ENCODE measurements around the gene ENTPD8. TPM values are rescaled to one million over a fixed set of nuclear protein-coding genes. Genes with fewer than 3 reads are reported as not detected.
A peak's percentile ranks its signal among the peaks of the same experiment; 100 is the strongest.

Gene ENTPD8
- total RNA-seq, 1 experiment from 2014 or later = not detected

GRCh38 chr9:137396227-137396626, 44.9 kb downstream of the ENTPD8 start:
- Histone ChIP-seq H3K9me3 (ENCODE audit: low read length) (no peaks in the 10 kb centered on the region), H3K27me3 (ENCODE audit: low read length) (no peaks in the 10 kb centered on the region), H3K9me2 (replicated peaks; ENCODE audit: insufficient read depth, low read length) (no peaks in the 10 kb centered on the region), H3K4me1 (ENCODE audit: low read length) (peaks cover 12% of the 10 kb centered on the region), H3K27ac (ENCODE audit: low read length) (no peak overlapping the region), H3K4me3 (ENCODE audit: low read length) (no peak overlapping the region), H3K9ac (ENCODE audit: low read length) (no peak overlapping the region), H3K36me3 (ENCODE audit: insufficient read depth, low read length) (no peaks in the 10 kb centered on the region), H4K20me1 (ENCODE audit: insufficient read depth, low read depth, low read length) (peaks cover 13% of the 10 kb centered on the region; the same call in 1 of the 2 replicates), H3K4me2 (ENCODE audit: low read depth, low read length, poor library complexity, severe bottlenecking) (no peak overlapping the region), H3K79me2 (ENCODE audit: low read length) (no peaks in the 10 kb centered on the region), H2AFZ (ENCODE audit: low read length) (no peak overlapping the region)
- DNase-seq = no peak

- no peaks in the 10 kb centered on the region for H3K9me3 ChIP-seq (ENCODE audit: low read length)
- no peaks in the 10 kb centered on the region for H3K36me3 ChIP-seq (ENCODE audit: insufficient read depth, low read length)
- H3K27me3 ChIP-seq (ENCODE audit: low read length) = no peaks in the 10 kb centered on the region
- no peak overlapping the region for H2AFZ ChIP-seq (ENCODE audit: low read length)
- H3K79me2 ChIP-seq (ENCODE audit: low read length) = no peaks in the 10 kb centered on the region
- H4K20me1 ChIP-seq (ENCODE audit: insufficient read depth, low read depth, low read length) = peaks cover 13% of the 10 kb centered on the region; the same call in 1 of the 2 replicates
- no peak for DNase-seq
- H3K4me2 ChIP-seq (ENCODE audit: low read depth, low read length, poor library complexity, severe bottlenecking) = no peak overlapping the region
- peaks cover 12% of the 10 kb centered on the region for H3K4me1 ChIP-seq (ENCODE audit: low read length)
- no peak overlapping the region for H3K27ac ChIP-seq (ENCODE audit: low read length)
- no peaks in the 10 kb centered on the region for H3K9me2 ChIP-seq (replicated peaks; ENCODE audit: insufficient read depth, low read length)
- H3K4me3 ChIP-seq (ENCODE audit: low read length) = no peak overlapping the region
- H3K9ac ChIP-seq (ENCODE audit: low read length) = no peak overlapping the region
These were observed 45.5 kb downstream of the ENTPD8 start for GRCh38 chr9:137395666-137396010.

GRCh38 chr9:137394866-137395665, 46.1 kb downstream of the ENTPD8 start:
- Histone ChIP-seq H3K4me3 (ENCODE audit: low read length) (no peak overlapping the region), H3K9ac (ENCODE audit: low read length) (no peak overlapping the region), H3K27ac (ENCODE audit: low read length) (no peak overlapping the region), H4K20me1 (ENCODE audit: insufficient read depth, low read depth, low read length) (peaks cover 13% of the 10 kb centered on the region; the same call in 1 of the 2 replicates), H3K4me1 (ENCODE audit: low read length) (peaks cover 9% of the 10 kb centered on the region), H3K79me2 (ENCODE audit: low read length) (no peaks in the 10 kb centered on the region), H3K27me3 (ENCODE audit: low read length) (no peaks in the 10 kb centered on the region), H3K9me3 (ENCODE audit: low read length) (no peaks in the 10 kb centered on the region), H3K9me2 (replicated peaks; ENCODE audit: insufficient read depth, low read length) (no peaks in the 10 kb centered on the region), H2AFZ (ENCODE audit: low read length) (no peak overlapping the region), H3K4me2 (ENCODE audit: low read depth, low read length, poor library complexity, severe bottlenecking) (no peak overlapping the region), H3K36me3 (ENCODE audit: insufficient read depth, low read length) (no peaks in the 10 kb centered on the region)
- DNase-seq = no peak

DNA sequence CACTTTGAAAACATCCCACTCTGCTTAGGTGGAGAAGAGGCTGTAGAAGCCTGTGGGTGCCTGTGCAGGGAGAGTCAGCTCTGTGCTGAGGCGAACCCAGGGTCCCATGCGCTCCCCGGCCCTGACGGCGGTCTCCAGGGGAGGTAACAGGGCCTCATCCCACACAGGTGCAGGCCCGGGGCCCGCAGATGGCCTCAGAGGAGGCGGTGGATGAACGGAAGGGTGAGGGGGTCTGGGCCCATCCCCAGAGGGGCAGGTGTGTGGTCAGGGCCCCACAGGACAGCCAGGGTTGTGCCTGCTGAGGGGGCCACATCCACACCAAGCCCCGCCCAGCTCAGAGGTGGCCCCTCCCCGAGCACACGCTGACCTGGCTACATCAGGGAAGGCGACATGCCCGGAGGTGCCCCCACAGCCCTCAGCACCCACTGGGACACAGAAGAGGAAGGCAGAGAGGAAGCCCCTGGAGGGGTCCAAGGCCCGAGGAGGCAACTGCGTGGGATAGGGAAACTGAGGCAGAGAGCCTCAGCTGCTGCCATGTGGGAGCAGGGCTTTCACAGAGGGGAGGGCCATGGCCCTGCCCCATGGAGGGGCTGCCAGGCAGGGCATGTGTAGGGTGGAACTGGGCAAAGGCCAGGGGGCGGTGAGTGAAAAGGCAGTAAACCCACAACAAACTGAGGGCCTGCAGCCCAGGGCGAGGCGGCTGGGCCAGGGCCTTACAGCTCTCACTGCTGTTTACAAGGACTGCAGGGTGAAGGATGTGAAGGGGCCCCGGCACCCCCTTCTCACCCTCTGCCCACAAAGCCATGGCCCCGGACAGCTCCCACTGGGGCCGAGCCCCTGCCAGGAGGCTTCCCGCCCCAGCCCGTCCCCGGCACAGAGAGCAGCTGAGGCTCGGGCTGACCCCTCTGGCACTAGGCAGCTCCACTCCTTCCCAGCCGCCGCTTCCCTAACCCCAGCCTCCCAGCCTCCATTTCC, 47.7 kb downstream of the ENTPD8 start:
- peaks cover 6% of the 10 kb centered on the region; the same call in 1 of the 2 replicates for H4K20me1 ChIP-seq (ENCODE audit: insufficient read depth, low read depth, low read length)
- no peak overlapping the region for H3K4me3 ChIP-seq (ENCODE audit: low read length)
- no peak overlapping the region for H2AFZ ChIP-seq (ENCODE audit: low read length)
- H3K27me3 ChIP-seq (ENCODE audit: low read length) = no peaks in the 10 kb centered on the region
- H3K79me2 ChIP-seq (ENCODE audit: low read length) = no peaks in the 10 kb centered on the region
- no peaks in the 10 kb centered on the region for H3K9me3 ChIP-seq (ENCODE audit: low read length)
- no peak overlapping the region for H3K9ac ChIP-seq (ENCODE audit: low read length)
- no peak overlapping the region for H3K27ac ChIP-seq (ENCODE audit: low read length)
- no peaks in the 10 kb centered on the region for H3K36me3 ChIP-seq (ENCODE audit: insufficient read depth, low read length)
- no peak for DNase-seq
- H3K9me2 ChIP-seq (replicated peaks; ENCODE audit: insufficient read depth, low read length) = no peaks in the 10 kb centered on the region
- no peaks in the 10 kb centered on the region for H3K4me1 ChIP-seq (ENCODE audit: low read length)
- H3K4me2 ChIP-seq (ENCODE audit: low read depth, low read length, poor library complexity, severe bottlenecking) = no peak overlapping the region

- H3K9me2 ChIP-seq (replicated peaks; ENCODE audit: insufficient read depth, low read length) = no peaks in the 10 kb centered on the region
- no peak overlapping the region for H3K4me3 ChIP-seq (ENCODE audit: low read length)
- H2AFZ ChIP-seq (ENCODE audit: low read length) = no peak overlapping the region
- H3K9ac ChIP-seq (ENCODE audit: low read length) = no peak overlapping the region
- no peak overlapping the region for H3K4me2 ChIP-seq (ENCODE audit: low read depth, low read length, poor library complexity, severe bottlenecking)
- H3K36me3 ChIP-seq (ENCODE audit: insufficient read depth, low read length) = no peaks in the 10 kb centered on the region
- H3K4me1 ChIP-seq (ENCODE audit: low read length) = no peaks in the 10 kb centered on the region
- no peaks in the 10 kb centered on the region for H3K79me2 ChIP-seq (ENCODE audit: low read length)
- no peak overlapping the region for H3K27ac ChIP-seq (ENCODE audit: low read length)
- no peak for DNase-seq
- H3K9me3 ChIP-seq (ENCODE audit: low read length) = no peaks in the 10 kb centered on the region
- no peaks in the 10 kb centered on the region for H3K27me3 ChIP-seq (ENCODE audit: low read length)
- peaks cover 6% of the 10 kb centered on the region; the same call in 1 of the 2 replicates for H4K20me1 ChIP-seq (ENCODE audit: insufficient read depth, low read depth, low read length)
These were observed 48.7 kb downstream of the ENTPD8 start for GRCh38 chr9:137392232-137393007.

DNA sequence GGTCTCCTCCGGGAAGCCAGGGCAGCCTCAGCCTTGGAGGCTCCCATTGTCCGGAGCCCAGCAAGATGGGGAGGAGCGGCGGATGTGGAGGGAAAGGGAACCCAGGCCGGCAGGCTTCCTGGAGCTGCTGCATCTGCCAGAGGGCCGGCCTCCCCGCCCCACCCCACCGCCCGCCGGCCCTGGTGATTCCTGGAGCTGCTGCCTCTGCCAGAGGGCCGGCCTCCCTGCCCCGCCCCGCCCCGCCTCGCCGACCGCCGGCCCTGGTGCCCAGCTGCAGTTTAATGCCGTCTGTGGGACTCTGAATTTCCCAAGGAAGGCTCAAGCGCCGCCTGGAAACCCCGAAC, 49.8 kb downstream of the ENTPD8 start:
- Histone ChIP-seq H3K4me2 (ENCODE audit: low read depth, low read length, poor library complexity, severe bottlenecking) (no peak overlapping the region), H2AFZ (ENCODE audit: low read length) (no peak overlapping the region), H3K27me3 (ENCODE audit: low read length) (no peaks in the 10 kb centered on the region), H3K4me1 (ENCODE audit: low read length) (no peaks in the 10 kb centered on the region), H3K36me3 (ENCODE audit: insufficient read depth, low read length) (no peaks in the 10 kb centered on the region), H3K9ac (ENCODE audit: low read length) (no peak overlapping the region), H3K9me2 (replicated peaks; ENCODE audit: insufficient read depth, low read length) (no peaks in the 10 kb centered on the region), H4K20me1 (ENCODE audit: insufficient read depth, low read depth, low read length) (no peaks in the 10 kb centered on the region), H3K79me2 (ENCODE audit: low read length) (no peaks in the 10 kb centered on the region), H3K4me3 (ENCODE audit: low read length) (no peak overlapping the region), H3K9me3 (ENCODE audit: low read length) (no peaks in the 10 kb centered on the region), H3K27ac (ENCODE audit: low read length) (no peak overlapping the region)
- no peak for DNase-seq

DNA sequence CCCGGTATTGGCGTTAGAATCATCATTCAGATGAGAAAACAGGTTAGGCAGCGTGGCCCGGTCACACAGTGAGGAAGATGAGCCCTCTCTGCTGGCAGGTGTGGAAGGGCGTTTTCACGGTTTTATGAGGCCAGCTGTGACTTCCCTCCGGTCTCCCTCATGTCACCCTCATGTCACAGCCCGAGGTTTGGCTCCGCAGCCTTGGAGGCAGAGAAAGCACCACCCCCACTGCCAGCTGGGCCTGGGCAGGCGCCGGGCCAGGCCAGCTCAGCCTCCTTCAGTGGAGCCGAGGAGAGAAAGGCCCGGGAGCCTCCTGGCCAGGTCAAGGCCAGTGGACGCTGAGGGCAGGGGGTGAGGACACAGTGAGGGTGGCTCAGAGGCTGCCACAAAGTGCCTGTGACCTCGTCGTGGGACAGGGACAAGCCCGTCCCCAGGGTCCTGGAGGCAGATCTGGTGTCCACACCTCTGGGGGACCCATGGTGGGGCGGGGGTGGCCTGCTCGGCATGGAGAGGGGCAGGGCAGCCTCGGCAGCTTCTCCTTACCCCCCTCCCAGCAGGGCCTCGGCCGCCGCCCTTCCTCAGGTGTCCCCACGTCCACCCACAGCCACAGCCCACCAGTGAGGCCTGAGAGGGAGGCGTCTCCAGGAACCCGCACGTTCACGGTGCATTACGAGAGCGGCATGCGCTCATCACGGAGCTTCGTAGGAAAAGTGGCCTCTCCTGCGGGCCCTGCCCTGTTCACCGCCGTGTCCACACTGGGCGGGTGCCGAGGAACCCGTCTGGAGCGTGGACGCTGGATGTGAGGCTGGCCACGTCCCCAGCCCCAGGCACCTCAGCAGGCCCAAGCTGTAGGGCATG, 50.4 kb downstream of the ENTPD8 start:
- Histone ChIP-seq H3K36me3 (ENCODE audit: insufficient read depth, low read length) (no peaks in the 10 kb centered on the region), H3K4me3 (ENCODE audit: low read length) (no peak overlapping the region), H3K4me1 (ENCODE audit: low read length) (no peaks in the 10 kb centered on the region), H4K20me1 (ENCODE audit: insufficient read depth, low read depth, low read length) (no peaks in the 10 kb centered on the region), H3K9ac (ENCODE audit: low read length) (no peak overlapping the region), H3K9me2 (replicated peaks; ENCODE audit: insufficient read depth, low read length) (no peaks in the 10 kb centered on the region), H2AFZ (ENCODE audit: low read length) (no peak overlapping the region), H3K79me2 (ENCODE audit: low read length) (no peaks in the 10 kb centered on the region), H3K4me2 (ENCODE audit: low read depth, low read length, poor library complexity, severe bottlenecking) (no peak overlapping the region), H3K27me3 (ENCODE audit: low read length) (no peaks in the 10 kb centered on the region), H3K27ac (ENCODE audit: low read length) (no peak overlapping the region), H3K9me3 (ENCODE audit: low read length) (no peaks in the 10 kb centered on the region)
- DNase-seq = peak; percentile 48

Data from Karpas-422 (cell line).